GM18858 (cell line): ENCODE measurements around the gene AMMECR1L.
A peak's percentile ranks its signal among the peaks of the same experiment; 100 is the strongest.
"Not testable (repeated sequence)": the region's sequence is repeated elsewhere in the genome, so short reads cannot be mapped to it uniquely, and the experiment has no call there.

Experiments
- ATAC-seq: cut with Tn5 transposase; IDR thresholded peaks from one replicate; pipeline ENCODE4 v1.9.1; 2021; ENCODE audit not compliant: unreplicated experiment

Gene AMMECR1L

DNA sequence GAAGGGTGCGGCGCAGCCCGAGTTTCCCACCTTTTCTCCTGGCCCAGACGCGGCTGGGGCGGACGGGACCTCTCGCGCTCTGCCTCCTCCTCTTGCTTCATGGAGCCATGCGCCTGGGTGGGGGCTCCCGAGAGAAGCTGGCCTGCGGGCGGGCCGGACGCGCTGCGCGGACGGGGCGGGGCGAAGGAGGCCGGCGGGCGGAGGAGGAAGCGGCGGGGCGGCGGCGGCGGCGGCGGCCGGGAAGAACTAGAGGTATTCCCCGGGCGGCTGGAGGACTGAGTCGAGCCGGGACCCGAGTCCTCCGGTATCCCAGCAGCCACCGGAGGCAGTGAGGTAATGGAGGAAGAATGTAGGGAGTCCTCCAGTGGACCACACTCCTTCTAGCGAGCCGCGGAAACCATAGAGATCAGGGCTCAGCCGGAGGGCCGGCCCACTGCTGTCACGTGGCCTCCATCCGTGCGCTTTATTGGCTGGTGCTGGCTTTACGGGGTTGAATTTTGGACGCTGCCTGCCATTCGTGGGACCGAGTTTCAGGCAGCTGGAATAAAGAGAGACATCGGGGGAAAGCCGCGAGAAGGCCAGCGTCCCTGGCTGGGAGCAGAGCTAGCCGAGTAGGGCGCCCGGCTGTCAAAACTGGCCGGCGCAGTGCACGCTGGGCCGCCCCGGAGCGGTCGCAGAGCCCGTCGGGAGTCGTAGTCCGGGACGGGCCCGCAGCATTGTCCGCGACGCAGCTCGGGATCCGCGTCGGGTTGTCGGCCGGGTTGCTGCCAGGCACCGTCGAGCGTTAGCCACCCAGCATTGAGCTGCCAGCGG is at the start of gene AMMECR1L:
TSS of gene AMMECR1L (minus strand) at position 177 of the 813 bp plus-strand sequence. CDS start 11,722 bp downstream, outside the sequence.
- ATAC-seq = peak; percentile 92

DNA sequence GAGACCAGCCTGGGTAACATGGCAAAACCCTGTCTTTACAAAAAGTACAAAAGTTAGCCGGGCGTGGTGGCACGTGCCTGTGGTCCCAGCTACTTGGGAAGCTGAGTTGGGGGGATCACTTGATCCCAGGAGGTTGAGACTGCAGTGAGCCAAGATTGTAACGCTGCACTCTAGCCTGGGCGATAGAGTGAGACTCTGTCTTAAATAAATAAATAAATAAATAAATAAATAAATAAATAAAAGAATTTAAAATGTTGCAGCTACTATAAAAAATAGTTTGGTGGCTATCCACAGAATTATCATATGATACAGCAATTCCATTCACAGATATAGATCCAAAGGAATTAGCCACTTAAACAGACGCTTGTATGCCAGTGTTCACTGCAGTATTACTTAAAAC is 49.6 kb upstream of the AMMECR1L start:
- no peak for ATAC-seq

DNA sequence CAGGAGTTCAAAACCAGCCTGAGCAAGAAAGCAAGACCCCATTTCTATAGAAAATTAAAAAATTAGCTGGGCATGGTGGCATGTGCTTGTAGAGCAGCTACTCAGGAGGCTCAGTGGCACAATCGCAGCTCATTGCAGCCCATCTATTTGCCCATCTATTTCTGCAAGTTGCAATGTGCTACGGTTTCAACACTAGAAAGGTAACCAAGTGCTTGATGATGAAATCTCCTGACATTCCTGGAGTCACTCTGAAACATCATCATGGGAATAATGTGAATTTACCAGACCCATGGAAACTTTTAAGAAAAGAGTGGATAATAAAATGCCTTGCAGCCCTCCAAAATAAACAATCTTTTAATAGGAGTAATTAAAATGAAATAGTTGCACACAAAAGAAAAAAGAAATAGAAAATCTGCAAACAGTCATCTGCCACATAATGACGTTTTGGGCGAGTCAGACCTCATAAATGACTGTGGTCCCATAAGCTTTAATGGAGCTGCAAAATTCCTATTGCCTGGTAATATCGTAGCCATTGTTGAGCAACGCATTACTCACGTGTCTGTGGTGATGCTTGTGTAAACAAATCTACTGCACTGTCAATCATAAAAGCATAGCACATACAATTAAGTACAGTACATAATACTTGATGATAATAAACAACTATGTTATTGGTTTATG is 46.6 kb upstream of the AMMECR1L start:
- ATAC-seq = no peak

DNA sequence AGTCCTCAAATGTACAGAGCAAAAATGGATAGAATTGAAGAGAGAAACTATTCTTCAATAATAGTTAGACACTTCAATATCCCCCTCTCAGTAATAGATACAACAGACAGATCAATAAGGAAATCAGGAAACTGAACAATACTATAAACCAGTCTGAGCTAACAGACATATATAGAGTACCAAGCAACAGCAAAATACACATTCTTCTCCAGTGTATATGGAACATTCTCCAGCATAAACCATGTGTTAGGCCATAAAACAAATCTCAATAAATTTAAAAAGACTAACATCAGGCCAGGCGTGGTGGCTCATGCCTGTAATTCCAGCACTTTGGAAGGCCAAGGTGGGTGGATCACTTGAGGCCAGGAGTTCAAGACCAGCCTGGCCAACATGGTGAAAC is 43.7 kb upstream of the AMMECR1L start:
- ATAC-seq = no peak

DNA sequence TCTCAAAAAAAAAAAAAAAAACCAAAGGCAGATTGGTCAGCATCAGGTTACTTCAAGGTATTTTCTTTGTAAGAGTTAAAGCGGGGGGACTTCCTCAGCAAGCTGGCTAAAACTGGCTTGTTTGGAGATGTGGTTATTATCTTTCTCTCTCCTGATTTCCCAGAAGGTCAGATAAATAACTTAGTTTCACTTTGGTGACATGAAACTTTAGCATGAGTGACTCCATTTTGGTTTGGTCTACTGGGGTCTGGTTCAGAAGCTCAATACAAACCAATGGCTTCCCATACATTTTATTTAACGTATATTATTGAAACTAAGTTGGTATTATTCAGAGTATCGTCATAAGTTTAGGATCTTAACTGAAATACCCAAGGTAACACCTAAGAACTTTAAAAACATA is 41.6 kb upstream of the AMMECR1L start:
- no peak for ATAC-seq

DNA sequence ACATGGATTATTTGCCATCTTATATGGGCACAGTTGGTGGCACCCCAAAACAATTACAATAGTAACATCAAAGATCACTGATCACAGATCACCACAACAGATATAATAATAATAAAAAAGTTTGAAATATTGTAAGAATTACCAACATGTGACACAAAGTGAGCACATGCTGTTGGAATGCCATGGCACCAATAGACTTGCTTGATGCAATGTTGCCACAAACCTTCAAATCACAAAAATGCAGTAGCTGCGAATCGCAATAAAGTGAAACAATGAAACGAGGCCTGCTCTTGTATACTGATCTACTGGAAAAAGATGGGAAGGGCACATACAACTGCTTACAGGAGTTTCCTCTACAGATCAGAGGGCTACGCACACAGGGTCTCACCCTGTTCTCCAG is 32.2 kb upstream of the AMMECR1L start:
- no peak for ATAC-seq

DNA sequence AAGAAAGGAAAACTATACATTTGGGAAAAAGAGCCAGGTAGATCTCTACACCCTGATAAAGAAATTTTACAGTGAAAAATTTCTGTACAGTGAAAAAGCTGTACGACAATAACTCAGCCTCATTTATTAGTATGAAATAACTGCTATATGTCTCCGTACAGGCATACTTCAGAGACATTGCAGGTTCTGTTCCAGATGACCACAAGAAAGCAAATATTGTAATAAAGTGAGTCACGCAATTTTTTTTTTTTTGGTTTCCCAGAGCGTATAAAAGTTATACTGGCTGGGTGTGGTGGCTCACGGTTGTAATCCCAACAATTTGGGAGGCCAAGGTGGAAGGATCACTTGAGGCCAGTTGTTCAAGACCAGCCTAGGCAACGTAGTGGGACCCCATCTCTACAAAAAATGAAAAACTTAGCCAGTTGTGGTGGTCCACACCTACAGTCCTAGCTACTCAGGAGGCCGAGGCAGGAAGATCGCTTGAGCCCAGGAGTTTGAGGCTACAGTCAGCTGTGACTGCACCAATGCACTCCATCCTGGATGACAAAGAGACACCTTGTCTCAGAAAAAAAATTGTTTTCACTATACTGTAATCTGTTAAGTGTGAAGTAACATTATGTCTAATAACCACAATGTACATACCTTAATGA is 28.2 kb upstream of the AMMECR1L start:
- no peak for ATAC-seq

DNA sequence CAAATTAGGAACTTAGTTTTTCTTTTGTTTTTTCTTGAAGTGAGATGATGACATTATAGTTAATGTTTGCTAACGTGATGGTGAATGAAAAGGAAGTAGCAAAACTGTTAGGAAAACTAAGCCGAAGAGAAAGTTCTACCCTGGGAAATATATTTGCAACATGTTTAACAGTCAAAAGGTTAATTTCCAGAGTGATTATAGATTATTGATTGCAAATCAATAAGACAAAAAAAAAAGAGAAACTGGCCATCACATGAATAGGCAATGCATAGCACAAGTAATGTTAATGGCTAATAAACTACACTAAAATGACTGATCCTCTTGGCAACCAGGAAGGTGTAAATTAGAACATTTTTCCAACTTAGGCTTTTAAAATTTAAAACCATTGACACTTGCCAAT is 26.0 kb upstream of the AMMECR1L start:
- no peak for ATAC-seq

DNA sequence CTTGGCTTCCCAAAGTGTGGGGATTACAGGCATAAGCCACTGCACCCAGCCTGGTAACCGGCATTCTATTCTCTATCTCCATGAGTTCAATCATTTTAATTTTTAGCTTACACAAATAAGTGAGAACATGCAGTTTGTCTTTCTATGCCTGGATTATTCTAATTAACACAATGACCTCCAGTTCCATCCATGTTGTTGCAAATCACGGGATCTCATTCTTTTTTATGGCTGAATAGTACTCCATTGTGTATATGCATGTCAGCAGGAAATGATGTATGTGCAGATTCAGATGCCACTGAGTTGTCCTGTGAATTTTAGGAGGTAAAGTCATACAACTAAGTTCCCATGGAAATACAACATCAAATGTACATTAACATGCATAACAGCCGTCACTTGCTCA is 24.7 kb upstream of the AMMECR1L start:
- ATAC-seq = no peak

DNA sequence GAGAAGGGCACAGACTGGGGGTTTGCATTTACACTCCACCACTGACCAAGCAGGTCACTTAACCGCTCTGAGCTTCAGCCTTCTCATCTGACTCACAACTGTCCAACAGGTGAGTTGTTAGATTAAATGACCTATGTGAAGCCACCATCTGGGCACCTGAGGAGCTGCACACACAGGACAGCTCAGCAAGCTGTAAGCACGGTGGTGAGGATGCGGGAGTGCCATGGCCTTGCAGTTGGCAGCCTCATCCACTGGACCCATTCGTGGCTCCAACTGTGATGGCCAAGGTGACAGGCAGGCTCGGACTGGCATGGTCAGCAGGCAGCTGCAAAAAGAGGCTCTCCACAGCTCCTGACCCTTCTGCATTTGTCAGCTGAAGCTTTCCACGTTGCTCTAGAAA is 23.3 kb upstream of the AMMECR1L start:
- ATAC-seq = no peak

DNA sequence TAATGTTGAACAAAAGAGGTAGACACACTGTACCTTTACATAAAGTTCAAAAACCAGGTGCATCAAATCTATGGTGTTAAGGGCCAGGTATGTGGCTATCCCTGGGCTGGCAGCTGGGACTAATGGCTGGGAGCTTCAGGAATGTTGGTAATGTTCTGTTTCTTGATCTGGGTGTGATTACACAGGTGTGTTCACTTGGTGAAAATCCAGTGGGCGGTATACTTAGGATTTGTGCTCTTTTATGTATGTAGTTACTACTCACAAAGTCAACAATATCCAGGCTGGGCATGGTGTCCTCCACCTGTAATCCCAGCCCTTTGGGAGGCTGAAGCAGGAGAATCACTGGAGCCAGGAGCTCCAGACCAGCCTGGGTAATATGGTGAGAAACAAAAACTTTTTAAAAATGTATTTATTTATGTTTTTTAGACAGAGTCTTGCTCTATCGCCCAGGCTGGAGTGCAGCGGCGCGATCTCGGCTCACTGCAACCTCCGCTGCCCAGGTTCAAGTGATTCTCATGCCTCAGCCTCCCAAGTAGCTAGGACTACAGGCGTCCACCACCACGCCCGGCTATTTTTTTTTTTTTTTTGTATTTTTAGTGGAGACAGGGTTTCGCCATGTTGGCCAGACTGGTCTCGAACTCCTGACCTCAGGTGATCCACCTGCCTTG is 22.1 kb upstream of the AMMECR1L start:
- ATAC-seq = not testable (repeated sequence)

DNA sequence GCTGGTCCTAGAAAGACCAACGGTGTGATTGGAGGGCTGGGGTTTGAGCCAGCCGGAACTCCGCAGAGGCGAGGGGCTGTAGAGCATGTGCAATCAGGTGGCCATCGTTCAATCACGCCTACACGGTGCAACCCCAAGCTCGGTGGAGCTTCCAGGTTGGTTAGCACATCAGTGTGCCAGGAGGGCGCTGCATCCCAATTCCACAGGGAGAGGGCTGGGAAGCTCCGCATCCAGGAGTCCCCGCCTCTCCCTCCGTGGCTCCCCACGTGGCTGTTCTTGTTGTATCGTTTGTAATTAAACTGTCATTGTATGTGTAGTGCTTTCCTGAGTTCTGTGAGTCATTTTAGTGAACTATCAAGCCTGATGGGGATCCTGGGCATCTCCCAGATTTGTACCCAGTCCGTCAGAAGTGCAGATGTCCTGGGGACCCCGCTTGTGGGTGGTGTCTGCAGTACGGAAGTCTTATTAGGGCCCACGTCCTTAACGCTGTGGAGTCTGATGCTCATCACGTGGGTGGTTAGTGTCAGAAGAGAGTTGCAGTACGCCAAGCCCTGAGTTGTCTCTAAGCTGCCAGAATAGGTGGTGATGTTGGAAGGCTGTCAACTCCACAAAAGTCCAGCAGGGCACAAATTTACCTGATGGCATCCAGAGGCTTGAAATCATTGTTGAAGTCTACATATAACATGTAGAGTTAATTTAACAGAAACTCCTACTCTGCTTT is 20.6 kb upstream of the AMMECR1L start:
- ATAC-seq = no peak

DNA sequence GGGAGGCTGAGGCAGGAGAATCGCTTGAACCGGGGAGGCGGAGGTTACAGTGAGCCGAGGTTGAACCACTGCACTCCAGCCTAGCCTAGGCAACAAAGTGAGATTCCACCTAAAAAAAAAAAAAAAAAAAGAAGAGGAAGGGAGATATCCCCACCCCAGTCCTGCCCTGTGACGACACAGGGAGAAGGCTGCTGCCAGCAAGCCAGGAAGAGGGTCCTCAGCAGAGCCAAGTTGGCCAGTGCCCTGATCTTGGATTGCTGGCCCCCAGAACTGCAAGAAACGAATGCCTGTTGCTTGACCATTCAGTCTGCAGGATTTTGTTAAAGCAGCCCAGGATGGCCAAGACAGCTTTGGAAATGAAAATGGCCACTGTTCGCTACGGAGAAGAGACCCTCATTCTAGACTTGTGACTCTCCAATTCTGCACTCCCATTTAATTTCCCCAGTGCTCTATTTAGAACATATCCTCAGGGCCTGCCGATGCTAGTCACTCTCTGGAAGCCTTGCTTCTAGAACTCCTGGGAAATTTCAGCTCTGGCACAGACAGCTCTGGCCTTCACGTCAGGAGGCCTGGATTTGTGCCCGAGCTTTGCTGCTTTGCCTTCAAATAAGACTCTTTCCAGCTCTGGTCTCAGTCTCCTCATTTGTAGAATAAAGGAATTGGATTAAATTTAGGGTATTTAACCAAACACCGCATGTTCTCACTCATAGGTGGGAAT is 15.7 kb upstream of the AMMECR1L start:
- ATAC-seq = no peak

DNA sequence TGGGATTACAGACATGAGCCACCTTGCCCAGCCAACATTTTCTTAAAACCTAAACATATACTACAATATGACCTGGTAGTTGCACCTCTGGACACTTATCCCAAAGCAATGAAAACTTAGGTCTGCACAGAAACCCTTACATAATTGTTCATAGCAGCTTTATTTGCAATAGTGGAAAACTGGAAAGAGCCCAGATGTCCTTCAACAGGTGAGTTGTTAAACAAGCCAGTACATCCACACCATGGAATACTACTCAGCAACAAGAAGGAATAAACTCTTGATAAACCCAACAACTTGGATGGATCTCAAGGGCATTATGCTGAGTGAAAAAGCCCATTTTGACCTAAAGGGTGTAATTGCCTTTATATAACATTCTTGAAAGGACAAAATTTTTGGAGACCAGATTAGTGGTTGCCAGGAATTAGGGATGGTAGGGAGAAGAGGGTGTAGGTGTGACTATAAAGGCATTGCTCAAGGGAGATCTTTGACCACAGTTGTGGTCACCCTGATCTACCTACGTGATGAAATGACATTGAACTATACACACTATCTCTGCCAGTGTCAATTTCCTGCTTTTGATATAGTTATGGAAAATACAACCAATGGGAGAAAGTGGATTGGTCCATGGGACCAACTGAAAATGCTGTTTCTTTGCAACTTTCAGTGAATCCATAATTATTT is 11.9 kb upstream of the AMMECR1L start:
- ATAC-seq = no peak

DNA sequence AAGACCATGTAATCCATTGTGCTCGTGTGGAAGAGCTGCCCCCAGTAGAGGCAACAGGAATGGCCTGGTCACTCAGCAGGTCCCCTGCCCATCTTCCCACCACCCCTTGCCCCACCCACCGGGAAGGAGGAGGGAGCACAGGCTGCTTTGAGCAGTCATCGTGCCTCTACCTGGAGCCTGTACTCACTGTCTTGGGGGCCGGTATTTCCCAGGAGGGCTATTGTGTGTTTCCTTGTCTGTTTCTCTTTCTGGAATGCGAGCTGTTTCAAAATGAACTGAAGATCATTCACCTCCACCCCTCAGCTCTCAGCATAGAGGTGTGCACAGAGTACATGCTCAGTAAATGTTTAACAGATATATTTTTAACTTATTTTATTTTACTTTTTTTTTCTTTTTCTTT is 7.7 kb upstream of the AMMECR1L start:
- no peak for ATAC-seq

DNA sequence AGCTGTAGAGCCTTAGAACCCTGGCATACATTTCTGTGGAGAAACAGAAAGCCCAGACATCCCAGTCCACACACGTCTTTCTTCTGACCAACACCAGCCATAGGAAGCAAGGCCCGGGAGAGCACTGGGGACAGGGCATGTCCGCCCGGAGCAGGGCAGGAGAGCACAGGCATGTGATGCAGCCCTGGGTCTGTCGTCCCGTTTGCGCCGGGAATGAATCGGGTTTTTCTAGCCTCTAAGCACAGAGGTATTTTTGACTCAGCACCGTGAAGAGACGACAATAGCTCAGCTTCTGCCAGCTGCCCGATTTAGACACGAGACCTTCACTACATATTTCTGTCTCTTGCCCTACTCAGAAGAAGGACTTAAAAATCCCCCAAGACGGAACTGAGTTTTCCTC is 7.3 kb upstream of the AMMECR1L start:
- no peak for ATAC-seq

DNA sequence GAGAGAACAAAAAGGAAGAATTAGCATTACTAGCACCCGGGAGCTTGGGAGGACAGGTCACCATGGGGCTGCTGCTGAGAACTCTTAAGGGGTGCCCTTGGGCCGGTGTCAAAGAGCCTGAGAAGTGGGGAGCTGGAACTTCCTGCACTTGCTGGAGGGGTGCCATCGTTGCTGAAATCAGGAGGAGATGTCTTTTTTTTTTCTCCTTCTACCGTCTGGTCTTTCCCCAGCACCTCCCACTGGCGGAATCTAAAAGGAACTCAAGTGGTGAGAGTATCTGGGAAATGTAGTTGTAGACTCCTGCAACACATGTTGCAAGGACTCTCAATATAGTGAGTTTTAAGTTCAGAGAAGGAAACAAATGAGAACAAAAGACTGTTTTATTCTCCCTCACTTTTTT is 6.1 kb upstream of the AMMECR1L start:
- ATAC-seq = no peak

DNA sequence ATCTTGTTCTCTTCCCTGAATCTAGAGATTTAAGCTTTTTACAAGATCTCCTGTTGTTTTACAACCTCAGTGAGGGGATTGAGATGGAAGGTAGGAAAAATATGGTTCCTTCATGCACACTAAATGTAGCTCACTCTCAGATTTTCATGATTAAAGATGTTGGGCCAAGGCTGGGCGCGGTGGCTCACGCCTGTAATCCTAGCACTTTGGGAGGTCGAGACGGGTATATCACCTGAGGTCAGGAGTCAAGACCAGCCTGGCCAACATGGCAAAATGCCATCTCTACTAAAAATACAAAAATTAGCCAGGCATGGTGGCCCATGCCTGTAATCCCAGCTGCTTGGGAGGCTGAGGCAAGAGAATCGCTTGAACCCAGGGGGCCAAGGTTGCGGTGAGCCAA is 5.0 kb upstream of the AMMECR1L start:
- not testable (repeated sequence) for ATAC-seq

DNA sequence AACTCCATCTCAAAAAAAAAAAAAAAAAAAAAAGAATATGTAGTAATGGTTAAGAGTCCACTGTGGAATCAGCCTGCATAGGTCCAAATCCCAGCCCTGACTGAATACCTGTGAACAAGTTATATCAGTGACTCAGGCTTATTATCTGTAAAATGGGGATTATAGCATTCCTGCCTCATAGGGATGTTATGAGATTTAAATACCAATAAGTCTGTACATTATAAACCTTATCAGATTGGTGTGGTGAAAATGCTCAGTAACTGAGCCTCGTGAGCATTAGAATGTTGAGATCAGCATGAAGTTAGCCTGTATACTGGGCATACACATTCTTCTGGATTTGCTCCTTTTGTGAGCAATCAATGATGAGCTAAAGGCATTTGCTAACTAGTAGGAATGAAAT is 3.0 kb upstream of the AMMECR1L start:
- ATAC-seq = no peak

DNA sequence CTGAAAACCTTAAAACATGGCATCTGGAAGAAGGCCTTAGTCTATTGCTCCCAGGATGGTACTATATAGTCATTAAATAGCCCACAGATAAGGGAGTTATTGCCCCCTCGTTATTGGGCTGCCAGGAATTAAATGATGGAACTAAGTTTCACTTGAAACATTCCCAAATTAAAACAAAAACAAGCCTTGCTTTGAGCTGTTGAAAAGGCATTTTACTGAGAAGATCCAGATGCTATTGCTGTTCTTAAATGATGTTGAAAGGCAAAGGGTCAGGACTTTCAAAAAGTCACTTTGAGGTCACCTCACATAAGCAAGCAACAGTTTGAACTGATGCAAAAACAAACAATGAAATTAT is 2.0 kb upstream of the AMMECR1L start:
- no peak for ATAC-seq
